Tibial nerve (tissue), 4 donors: Measurements from ENCODE around the gene SLC12A8. TPM values are rescaled to one million over a fixed set of nuclear protein-coding genes. Genes with fewer than 3 reads are reported as not detected.

Experiments used
- DNase-seq, 2 donors: peaks; one replicate each; pipeline ENCODE4 v3.0.0-alpha.2; 2019; ENCODE audit warnings: low spot score in 2 of 2
- H3K27ac ChIP-seq, 4 donors: fragments of 200-600 bp; sonication (generic) in 3 of 4; one replicate each; pipeline ENCODE4 v1.5.1; 2017 to 2019; ENCODE audit warnings: mild to moderate bottlenecking in 1 of 4
- H3K27me3 ChIP-seq, 2 donors: fragments of 200-600 bp; sonication (generic) in 1 of 2; one replicate each; pipeline versions ENCODE4 v1.5.1 to v1.6.0; 2017 to 2019
- H3K36me3 ChIP-seq, 3 donors: fragments of 200-600 bp; sonication (generic); one replicate each; pipeline ENCODE4 v1.5.1; 2018 to 2019
- H3K4me1 ChIP-seq, 4 donors: fragments of 200-600 bp; sonication (generic) in 3 of 4; one replicate each; pipeline ENCODE4 v1.5.1; 2017 to 2019
- H3K4me3 ChIP-seq, 4 donors: fragments of 200-600 bp; sonication (generic) in 3 of 4; one replicate each; pipeline ENCODE4 v1.5.1; 2017 to 2019; ENCODE audit warnings: mild to moderate bottlenecking in 1 of 4, moderate library complexity in 1 of 4
- H3K9me3 ChIP-seq, 4 donors: fragments of 200-600 bp; sonication (generic) in 3 of 4; one replicate each; pipeline ENCODE4 v1.5.1; 2017 to 2019
- CTCF ChIP-seq, 5 experiments: fragments of 200-600 bp in 3 of 5; fragments of 450-650 bp in 2 of 5; sonication (generic) in 3 of 5; IDR thresholded peaks; one replicate each; pipeline ENCODE4 v1.5.1; 2016 to 2019; ENCODE audit warnings: antibody characterized with exemption in 5 of 5, mild to moderate bottlenecking in 3 of 5, moderate library complexity in 2 of 5
- EP300 ChIP-seq, 2 donors: sonication (generic); formaldehyde crosslinking; IDR thresholded peaks; one replicate each; pipeline ENCODE4 v1.6.1; 2017; ENCODE audit warnings: antibody characterized with exemption in 2 of 2, mild to moderate bottlenecking in 1 of 2
- POLR2A ChIP-seq, 2 donors: fragments of 450-650 bp; IDR thresholded peaks; one replicate each; pipeline ENCODE4 v1.6.1; 2017; ENCODE audit warnings: antibody characterized with exemption in 2 of 2, mild to moderate bottlenecking in 2 of 2, moderate library complexity in 2 of 2
- WGBS, 2 donors: methylation state at CpG; one replicate each; pipeline ENCODE4 v1.1.5; 2018; 5-methylcytosine and 5-hydroxymethylcytosine counted together
- total RNA-seq, 4 donors: library from RNA; depleted of rRNA; stranded (reverse); fragments of >200 nt; gene quantifications; one replicate each; pipeline ENCODE4 v1.1.0, GENCODE V29; 2016

SLC12A8 gene
- total RNA-seq, 4 donors from 2014 or later, result 0.42 to 1.5 (median 0.84) TPM

GRCh38 chr3:125212091-125212508, 448 bp downstream of the SLC12A8 start:
- H3K27ac ChIP-seq, result no peak overlapping the region
- no peaks in the 10 kb centered on the region for H3K9me3 ChIP-seq
- H3K27me3 ChIP-seq, result peaks cover 0 to 46% of the 10 kb centered on the region in 2 donors
- WGBS, 2 donors, result 5 to 11% methylated on average over 22 to 23 of the region's 28 CpGs
- no peaks in the 10 kb centered on the region for H3K36me3 ChIP-seq
- H3K4me1 ChIP-seq, result peaks cover 4 to 14% (median 12%) of the 10 kb centered on the region in 4 donors
- DNase-seq, result no peak
- TF ChIP-seq POLR2A (IDR thresholded peaks at IDR 0.05), result no peak
- peak overlapping the region in 2 of 4 donors; percentile 34 to 36 for H3K4me3 ChIP-seq

- Histone ChIP-seq H3K27me3 (peaks cover 0 to 46% of the 10 kb centered on the region in 2 donors), H3K4me3 (peak overlapping the region in 1 of 4 donors; percentile 36), H3K9me3 (no peaks in the 10 kb centered on the region), H3K36me3 (no peaks in the 10 kb centered on the region), H3K4me1 (peaks cover 4 to 14% (median 12%) of the 10 kb centered on the region in 4 donors), H3K27ac (no peak overlapping the region)
- 58 to 74% methylated on average over 11 of the region's 11 CpGs for WGBS, 2 donors
- DNase-seq, result no peak
- no peak for TF ChIP-seq CTCF (IDR thresholded peaks at IDR 0.05)
- TF ChIP-seq POLR2A (IDR thresholded peaks at IDR 0.05), result no peak
These were observed 941 bp downstream of the SLC12A8 start for GRCh38 chr3:125211523-125212090.

GRCh38 chr3:125207949-125208568, 4.5 kb downstream of the SLC12A8 start:
- Histone ChIP-seq H3K27ac (no peak overlapping the region), H3K36me3 (no peaks in the 10 kb centered on the region), H3K4me1 (peaks cover 4 to 13% (median 11%) of the 10 kb centered on the region in 4 donors), H3K27me3 (peaks cover 0 to 30% of the 10 kb centered on the region in 2 donors), H3K9me3 (no peaks in the 10 kb centered on the region), H3K4me3 (no peak overlapping the region)
- no peak for DNase-seq
- WGBS, 2 donors, result 83 to 92% methylated on average over 1 of the region's 1 CpG
- no peak for TF ChIP-seq EP300 (IDR thresholded peaks at IDR 0.05)
- TF ChIP-seq CTCF (IDR thresholded peaks at IDR 0.05), result no peak
- TF ChIP-seq POLR2A (IDR thresholded peaks at IDR 0.05), result no peak

GRCh38 chr3:125207507-125207906, 5.0 kb downstream of the SLC12A8 start:
- Histone ChIP-seq H3K36me3 (no peaks in the 10 kb centered on the region), H3K27me3 (peaks cover 0 to 25% of the 10 kb centered on the region in 2 donors), H3K9me3 (no peaks in the 10 kb centered on the region), H3K27ac (no peak overlapping the region), H3K4me1 (peaks cover 1 to 8% (median 6%) of the 10 kb centered on the region in 4 donors), H3K4me3 (no peak overlapping the region)
- 74 to 76% methylated on average over 7 of the region's 7 CpGs for WGBS, 2 donors
- no peak for DNase-seq
- TF ChIP-seq POLR2A (IDR thresholded peaks at IDR 0.05), result no peak
- no peak for TF ChIP-seq CTCF (IDR thresholded peaks at IDR 0.05)
- no peak for TF ChIP-seq EP300 (IDR thresholded peaks at IDR 0.05)

- Histone ChIP-seq H3K27ac (no peak overlapping the region), H3K27me3 (peaks cover 0 to 19% of the 10 kb centered on the region in 2 donors), H3K4me1 (peaks cover 0 to 2% (median under 1%) of the 10 kb centered on the region in 4 donors), H3K9me3 (no peaks in the 10 kb centered on the region), H3K4me3 (no peak overlapping the region), H3K36me3 (no peaks in the 10 kb centered on the region)
- TF ChIP-seq CTCF (IDR thresholded peaks at IDR 0.05), result no peak
- TF ChIP-seq POLR2A (IDR thresholded peaks at IDR 0.05), result no peak
- TF ChIP-seq EP300 (IDR thresholded peaks at IDR 0.05), result no peak
- DNase-seq, result no peak
- 66 to 73% methylated on average over 6 of the region's 6 CpGs for WGBS, 2 donors
These were observed 5.6 kb downstream of the SLC12A8 start for GRCh38 chr3:125206934-125207333.
